Spleen (tissue), 7 donors: Measurements from ENCODE around the gene EMX1.

Experiments
- POLR2A ChIP-seq, 3 donors: fragments of 450-650 bp; IDR thresholded peaks; one replicate each; pipeline ENCODE4 v1.5.1; 2017; ENCODE audit warnings: antibody characterized with exemption in 3 of 3, mild to moderate bottlenecking in 1 of 3
- POLR2AphosphoS5 ChIP-seq, 3 donors: sonication (generic); formaldehyde crosslinking; IDR thresholded peaks; one replicate each; pipeline ENCODE4 v1.5.1; 2017; ENCODE audit warnings: antibody characterized with exemption in 3 of 3
- TF ChIP-seq, protein P1 (sequence below), 11 experiments: fragments of 200-600 bp in 7 of 11; fragments of 450-650 bp in 4 of 11; sonication (generic) in 4 of 11; IDR thresholded peaks in 8 of 11; conservative IDR thresholded peaks in 3 of 11; 1 replicate in 7 of 11; 2 replicates in 4 of 11; pipeline versions ENCODE4 v1.4.0 to v1.8.0; 2016 to 2021; ENCODE audit warnings: antibody characterized with exemption in 11 of 11, inconsistent platforms in 4 of 11, mild to moderate bottlenecking in 1 of 11
- donor health status: DM: no; HTN: no; CAD: no; lungs with moderate emphysema.
- donor health status: DM: no; HTN: no; CAD: no.
- donor health status: DM: no; HTN: no; CAD: no.

GRCh38 chr2:72956050-72956395 lies 38.7 kb downstream of the EMX1 start:
- TF ChIP-seq POLR2A (IDR thresholded peaks at IDR 0.05) = no peak
- TF ChIP-seq, protein P1, sequence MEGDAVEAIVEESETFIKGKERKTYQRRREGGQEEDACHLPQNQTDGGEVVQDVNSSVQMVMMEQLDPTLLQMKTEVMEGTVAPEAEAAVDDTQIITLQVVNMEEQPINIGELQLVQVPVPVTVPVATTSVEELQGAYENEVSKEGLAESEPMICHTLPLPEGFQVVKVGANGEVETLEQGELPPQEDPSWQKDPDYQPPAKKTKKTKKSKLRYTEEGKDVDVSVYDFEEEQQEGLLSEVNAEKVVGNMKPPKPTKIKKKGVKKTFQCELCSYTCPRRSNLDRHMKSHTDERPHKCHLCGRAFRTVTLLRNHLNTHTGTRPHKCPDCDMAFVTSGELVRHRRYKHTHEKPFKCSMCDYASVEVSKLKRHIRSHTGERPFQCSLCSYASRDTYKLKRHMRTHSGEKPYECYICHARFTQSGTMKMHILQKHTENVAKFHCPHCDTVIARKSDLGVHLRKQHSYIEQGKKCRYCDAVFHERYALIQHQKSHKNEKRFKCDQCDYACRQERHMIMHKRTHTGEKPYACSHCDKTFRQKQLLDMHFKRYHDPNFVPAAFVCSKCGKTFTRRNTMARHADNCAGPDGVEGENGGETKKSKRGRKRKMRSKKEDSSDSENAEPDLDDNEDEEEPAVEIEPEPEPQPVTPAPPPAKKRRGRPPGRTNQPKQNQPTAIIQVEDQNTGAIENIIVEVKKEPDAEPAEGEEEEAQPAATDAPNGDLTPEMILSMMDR (IDR thresholded peaks at IDR 0.05 in 8 of 11, conservative IDR thresholded peaks at IDR 0.05 in 3 of 11) = no peak
- TF ChIP-seq POLR2AphosphoS5 (IDR thresholded peaks at IDR 0.05) = no peak
